Activated CD4-positive, alpha-beta T cell treated with anti-CD3 and anti-CD28 coated beads, Interleukin-2, amount 50 U/mL, for 48 hours (primary cell): ENCODE data around the gene PFN1.

Experiments used
- DNase-seq, 2 experiments: peaks; one replicate each; pipeline ENCODE4 v3.0.0-alpha.2; 2020

PFN1 gene

GRCh38 chr17:4948166-4948930, at the start of gene PFN1:
PFN1 (minus strand) TSS chr17:4948530; CDS start chr17:4948394, 136 bp downstream.
- peak; percentile 92 to 93 for DNase-seq

- DNase-seq, result peak; percentile 89 to 91
Observed at GRCh38 chr17:4997302-4998026, 49.1 kb upstream of the PFN1 start, which contains the start of the genes INCA1 and KIF1C. INCA1 (minus strand) TSS chr17:4997522; CDS start chr17:4994437, 3,085 bp downstream. KIF1C (plus strand) TSS chr17:4997950; CDS start chr17:5000247, 2,297 bp downstream.

- no peak for DNase-seq
Observed at GRCh38 chr17:4994081-4994595, 45.8 kb upstream of the PFN1 start.

- DNase-seq, result peak in 1 of 2 experiments; percentile 23
Observed at GRCh38 chr17:4987767-4988567, 39.6 kb upstream of the PFN1 start.

GRCh38 chr17:4986951-4987766, 38.8 kb upstream of the PFN1 start, which contains the start of gene CAMTA2:
CAMTA2 (minus strand) TSS chr17:4987675; CDS start chr17:4986222, 1,453 bp downstream.
- DNase-seq, result peak; percentile 93

- DNase-seq, result peak in 1 of 2 experiments; percentile 14
Observed at GRCh38 chr17:4986403-4986802, 38.1 kb upstream of the PFN1 start.

GRCh38 chr17:4982305-4982704, 34.0 kb upstream of the PFN1 start:
- DNase-seq, result no peak

- DNase-seq, result peak in 1 of 2 experiments; percentile 38
Observed at GRCh38 chr17:4980644-4981216, 32.4 kb upstream of the PFN1 start.

GRCh38 chr17:4978726-4979125, 30.4 kb upstream of the PFN1 start:
- no peak for DNase-seq

- DNase-seq, result no peak
Observed at GRCh38 chr17:4974115-4974670, 25.9 kb upstream of the PFN1 start.

- no peak for DNase-seq
Observed at GRCh38 chr17:4973256-4974114, 25.2 kb upstream of the PFN1 start.

- DNase-seq, result no peak
Observed at GRCh38 chr17:4972752-4973151, 24.4 kb upstream of the PFN1 start.

- no peak for DNase-seq
Observed at GRCh38 chr17:4972322-4972721, 24.0 kb upstream of the PFN1 start.

- DNase-seq, result no peak
Observed at GRCh38 chr17:4971826-4972225, 23.5 kb upstream of the PFN1 start.

GRCh38 chr17:4970273-4970672, 21.9 kb upstream of the PFN1 start:
- DNase-seq, result no peak

- peak; percentile 54 to 67 for DNase-seq
Observed at GRCh38 chr17:4969551-4970173, 21.3 kb upstream of the PFN1 start.

GRCh38 chr17:4969047-4969550, 20.8 kb upstream of the PFN1 start:
- peak in 1 of 2 experiments; percentile 59 for DNase-seq

GRCh38 chr17:4968486-4969046, 20.2 kb upstream of the PFN1 start:
- peak; percentile 43 to 60 for DNase-seq
